Left lung (tissue), 10 donors: ENCODE data around the gene ABCD1. TPM values are rescaled to one million over a fixed set of nuclear protein-coding genes. Genes with fewer than 3 reads are reported as not detected.
"Not testable (repeated sequence)": the region's sequence is repeated elsewhere in the genome, so short reads cannot be mapped to it uniquely, and the experiment has no call there.

Experiments used
- ATAC-seq: fragments of 200-7000 bp; cut with Tn5 transposase; one replicate; pipeline ENCODE4 v1.9.1; 2020; ENCODE audit warnings: moderate library complexity
- DNase-seq, 4 donors: peaks; one replicate each; pipeline ENCODE4 v3.0.0-alpha.2; 2013 to 2020
- H3K27ac ChIP-seq, 2 donors: fragments of 200-600 bp; sonication (generic) in 1 of 2; one replicate each; pipeline versions ENCODE4 v1.5.0 to v1.8.0; 2020 to 2021
- H3K27me3 ChIP-seq, 2 donors: fragments of 200-600 bp; sonication (generic) in 1 of 2; one replicate each; pipeline versions ENCODE4 v1.5.0 to v1.8.0; 2020 to 2021
- H3K36me3 ChIP-seq, 2 donors: fragments of 200-600 bp; sonication (generic) in 1 of 2; one replicate each; pipeline versions ENCODE4 v1.5.0 to v1.8.0; 2020 to 2021
- H3K4me1 ChIP-seq, 2 donors: fragments of 200-600 bp; one replicate each; pipeline ENCODE4 v1.8.0; 2021
- H3K4me3 ChIP-seq, 2 donors: fragments of 200-600 bp; sonication (generic) in 1 of 2; one replicate each; pipeline versions ENCODE4 v1.5.0 to v1.8.0; 2020 to 2021; ENCODE audit warnings: mild to moderate bottlenecking in 1 of 2
- H3K9me3 ChIP-seq, 2 donors: fragments of 200-600 bp; sonication (generic) in 1 of 2; one replicate each; pipeline versions ENCODE4 v1.5.0 to v1.8.0; 2020 to 2021
- CTCF ChIP-seq, 2 donors: fragments of 200-600 bp; sonication (generic) in 1 of 2; IDR thresholded peaks; one replicate each; pipeline versions ENCODE4 v1.5.0 to v1.8.0; 2021; ENCODE audit warnings: antibody characterized with exemption in 2 of 2
- intact Hi-C, 2 donors: fragments of 100-400 bp; cut with DNase I; formaldehyde crosslinking; loops; one replicate each; pipeline versions ENCODE4 v1.11.2 to v1.14.2; 2022
- polyA plus RNA-seq, 6 donors: library from polyadenylated mRNA; unstranded; fragments of 120-200 nt; gene quantifications; one replicate each; pipeline ENCODE4 v1.2.1, GENCODE V29; 2013; ENCODE audit not compliant: insufficient read length in 6 of 6
- total RNA-seq, 2 donors: library from RNA; stranded (reverse); fragmentation: NEBNext Ultra II Directional; extraction: Animal tissue kit (Norgen Biotek cat#: 25700); gene quantifications; one replicate each; pipeline ENCODE4 v1.2.1, GENCODE V29; 2021
- donor health status: DM: no; HTN: yes; CAD: no.
- donor health status: DM: no; HTN: no; CAD: no.

Gene ABCD1
- total and polyA plus RNA-seq, 8 donors = 6.5 to 18.5 (median 10.0) TPM

GRCh38 chrX:153696100-153696499, 28.6 kb upstream of the ABCD1 start:
- no peak for TF ChIP-seq CTCF (IDR thresholded peaks at IDR 0.05)

DNA sequence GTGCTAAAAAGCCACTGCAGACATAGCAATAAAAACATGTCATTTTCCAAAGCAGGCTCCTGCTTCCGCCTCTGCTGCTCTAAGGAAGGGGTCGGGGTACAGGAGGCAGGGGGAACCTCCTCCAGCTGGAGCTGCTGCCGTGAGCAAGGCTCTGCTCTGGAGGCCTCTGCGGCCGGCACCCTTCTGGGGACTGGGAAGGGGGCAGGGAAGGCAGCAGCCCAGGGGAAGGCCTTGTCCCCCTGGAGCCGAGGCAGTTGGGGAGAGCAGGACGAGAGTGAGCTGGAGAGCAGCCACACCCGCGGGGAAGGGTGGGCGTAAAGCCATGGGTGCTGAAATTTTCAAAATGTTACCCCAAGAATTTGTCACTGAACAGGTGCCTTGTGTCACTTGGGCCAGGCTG, 28.1 kb upstream of the ABCD1 start:
- not testable (repeated sequence) for H3K27ac ChIP-seq, ATAC-seq, DNase-seq

More at GRCh38 chrX:153696100-153696499, 28.6 kb upstream of the ABCD1 start:
- H3K27me3 ChIP-seq = no peaks in the 10 kb centered on the region
- H3K36me3 ChIP-seq = peaks cover 0 to 30% of the 10 kb centered on the region in 2 donors
- no peaks in the 10 kb centered on the region for H3K4me1 ChIP-seq
- intact Hi-C loops = no loop called here
- H3K4me3 ChIP-seq = no peak overlapping the region
- no peaks in the 10 kb centered on the region for H3K9me3 ChIP-seq
- no peak for DNase-seq
- no peak for ATAC-seq
- H3K27ac ChIP-seq = no peak overlapping the region

GRCh38 chrX:153696986-153697722, 27.5 kb upstream of the ABCD1 start:
- H3K36me3 ChIP-seq = peaks cover 0 to 41% of the 10 kb centered on the region in 2 donors
- H3K4me3 ChIP-seq, DNase-seq, H3K4me1 ChIP-seq, H3K27me3 ChIP-seq, ATAC-seq, H3K27ac ChIP-seq, H3K9me3 ChIP-seq, intact Hi-C loops: not testable (repeated sequence)

More for the DNA sequence above, 28.1 kb upstream of the ABCD1 start:
- intact Hi-C loops, H3K9me3 ChIP-seq, H3K4me1 ChIP-seq, H3K4me3 ChIP-seq, H3K27me3 ChIP-seq: not testable (repeated sequence)
- H3K36me3 ChIP-seq = peaks cover 0 to 34% of the 10 kb centered on the region in 2 donors

GRCh38 chrX:153697924-153698865, 26.5 kb upstream of the ABCD1 start:
- intact Hi-C loops = no loop called here
- no peaks in the 10 kb centered on the region for H3K9me3 ChIP-seq
- no peak for DNase-seq
- H3K4me1 ChIP-seq = no peaks in the 10 kb centered on the region
- no peak overlapping the region for H3K4me3 ChIP-seq
- no peak overlapping the region for H3K27ac ChIP-seq
- ATAC-seq = no peak
- no peaks in the 10 kb centered on the region for H3K27me3 ChIP-seq
- peaks cover 0 to 51% of the 10 kb centered on the region in 2 donors for H3K36me3 ChIP-seq
- TF ChIP-seq CTCF (IDR thresholded peaks at IDR 0.05) = no peak

DNA sequence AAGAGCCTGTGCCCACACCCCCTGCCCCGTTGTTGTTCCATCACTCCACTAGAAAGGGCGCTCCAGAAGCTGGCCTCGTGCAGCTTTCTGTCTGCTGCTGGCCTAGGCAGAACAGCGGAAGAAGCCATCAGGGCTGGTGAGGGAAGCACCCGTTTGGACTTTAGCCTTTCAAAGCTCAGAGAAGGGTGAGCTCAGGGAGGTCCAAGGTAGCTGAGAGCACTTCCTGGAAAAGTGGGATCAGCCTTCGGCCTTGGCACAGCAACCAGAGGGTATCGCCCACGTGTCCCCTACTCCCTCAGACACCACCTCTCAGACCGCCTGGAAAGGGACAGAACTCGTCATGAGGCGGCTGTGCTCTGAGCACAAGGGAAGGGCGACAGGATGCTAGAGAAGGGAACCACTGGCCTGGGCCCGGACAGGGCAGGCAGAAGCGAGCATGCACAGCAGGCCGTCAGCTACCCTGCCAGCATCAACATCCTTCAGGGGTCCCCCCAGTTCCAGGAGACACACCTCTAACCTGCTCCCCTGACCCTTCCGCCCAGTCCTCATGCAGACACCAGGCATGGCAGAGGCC, 25.4 kb upstream of the ABCD1 start:
- not testable (repeated sequence) for ATAC-seq

DNA sequence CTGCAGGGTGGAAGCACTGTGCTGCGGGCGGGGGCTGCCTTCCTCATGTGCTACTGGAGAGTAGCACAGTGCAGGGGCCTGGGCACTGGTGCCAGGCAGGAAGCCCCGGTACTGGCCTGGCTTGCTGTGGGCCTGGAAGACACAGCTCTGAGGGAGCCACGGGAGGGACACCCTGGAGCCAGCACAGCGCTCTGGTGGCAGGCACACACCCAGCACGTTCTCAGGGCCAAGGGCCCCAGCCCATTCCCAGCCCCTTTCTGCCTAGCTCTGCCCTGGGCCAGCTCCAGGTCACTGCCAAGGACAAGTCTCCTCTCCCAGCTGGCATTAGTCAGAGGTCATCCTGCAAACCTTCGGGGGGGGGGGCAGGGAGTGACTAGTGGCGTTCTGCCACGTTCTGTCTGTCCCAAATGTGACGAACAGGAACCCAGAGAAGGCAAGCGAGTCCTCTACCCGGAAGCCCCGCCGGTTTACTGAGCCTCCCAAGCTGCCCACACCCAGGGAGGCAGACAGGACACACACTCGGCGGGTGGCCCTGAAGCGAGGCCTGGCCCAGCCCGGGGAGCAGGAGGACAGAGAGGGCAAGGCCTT, 24.8 kb upstream of the ABCD1 start:
- H3K27me3 ChIP-seq, DNase-seq, ATAC-seq, H3K4me1 ChIP-seq, H3K9me3 ChIP-seq, H3K27ac ChIP-seq, H3K4me3 ChIP-seq, intact Hi-C loops: not testable (repeated sequence)
- peaks cover 0 to 66% of the 10 kb centered on the region in 2 donors for H3K36me3 ChIP-seq

More for the DNA sequence above, 25.4 kb upstream of the ABCD1 start:
- H3K9me3 ChIP-seq, H3K4me1 ChIP-seq, H3K27ac ChIP-seq, DNase-seq, H3K4me3 ChIP-seq, intact Hi-C loops, H3K27me3 ChIP-seq: not testable (repeated sequence)
- peaks cover 0 to 62% of the 10 kb centered on the region in 2 donors for H3K36me3 ChIP-seq
